GM21423 (cell line): ENCODE results near the gene SUMO3.

Experiments used
- ATAC-seq: cut with Tn5 transposase; IDR thresholded peaks from one replicate; pipeline ENCODE4 v1.9.1; 2021; ENCODE audit warnings: mild to moderate bottlenecking, moderate library complexity; ENCODE audit not compliant: unreplicated experiment

The SUMO3 gene

GRCh38 chr21:44804762-44805161 is 13.1 kb downstream of the SUMO3 start:
- ATAC-seq: no peak

GRCh38 chr21:44803651-44804050 is 14.2 kb downstream of the SUMO3 start:
- no peak for ATAC-seq

- ATAC-seq: no peak
These were observed 15.3 kb downstream of the SUMO3 start for GRCh38 chr21:44802396-44803153.

GRCh38 chr21:44801468-44802395 is 16.1 kb downstream of the SUMO3 start, which contains the start of gene UBE2G2:
Gene UBE2G2 (minus strand): TSS chr21:44801820. CDS start chr21:44801748, 72 bp downstream.
- peak; percentile 80 for ATAC-seq

GRCh38 chr21:44800971-44801467 is 16.8 kb downstream of the SUMO3 start:
- ATAC-seq: peak; percentile 38

GRCh38 chr21:44800103-44800502 is 17.8 kb downstream of the SUMO3 start:
- ATAC-seq: no peak

GRCh38 chr21:44799646-44800045 is 18.2 kb downstream of the SUMO3 start:
- no peak for ATAC-seq

GRCh38 chr21:44797775-44798174 is 20.1 kb downstream of the SUMO3 start:
- ATAC-seq: no peak

GRCh38 chr21:44795342-44795741 is 22.5 kb downstream of the SUMO3 start:
- ATAC-seq: no peak

GRCh38 chr21:44793592-44794374 is 24.1 kb downstream of the SUMO3 start:
- no peak for ATAC-seq

GRCh38 chr21:44792702-44793591 is 24.9 kb downstream of the SUMO3 start:
- peak; percentile 72 for ATAC-seq

GRCh38 chr21:44791993-44792392 is 25.9 kb downstream of the SUMO3 start:
- ATAC-seq: no peak

GRCh38 chr21:44791246-44791645 is 26.6 kb downstream of the SUMO3 start:
- ATAC-seq: no peak

- ATAC-seq: no peak
These were observed 27.5 kb downstream of the SUMO3 start for GRCh38 chr21:44790368-44790767.

GRCh38 chr21:44789880-44790279 is 28.0 kb downstream of the SUMO3 start:
- no peak for ATAC-seq

GRCh38 chr21:44785620-44786335 is 32.1 kb downstream of the SUMO3 start:
- no peak for ATAC-seq

- ATAC-seq: no peak
These were observed 33.1 kb downstream of the SUMO3 start for GRCh38 chr21:44784810-44785209.

- no peak for ATAC-seq
These were observed 34.7 kb downstream of the SUMO3 start for GRCh38 chr21:44783020-44783696.
